Lower lobe of right lung (tissue), 2 donors: Measurements from ENCODE around the gene SF3A1. TPM values are rescaled to one million over a fixed set of nuclear protein-coding genes. Genes with fewer than 3 reads are reported as not detected.
A peak's percentile ranks its signal among the peaks of the same experiment; 100 is the strongest.

Source experiments
- ATAC-seq, 2 donors: fragments of 200-7000 bp; cut with Tn5 transposase; one replicate each; pipeline ENCODE4 v1.9.1; 2020 to 2022; ENCODE audit warnings: mild to moderate bottlenecking in 2 of 2, moderate library complexity in 2 of 2
- DNase-seq: peaks from one replicate; pipeline ENCODE4 v3.0.0-alpha.2; 2020
- H3K27ac ChIP-seq: fragments of 200-600 bp; one replicate; pipeline ENCODE4 v1.8.0; 2022
- H3K27me3 ChIP-seq: fragments of 200-600 bp; one replicate; pipeline ENCODE4 v1.8.0; 2022; ENCODE audit warnings: low read depth
- H3K36me3 ChIP-seq: fragments of 200-600 bp; one replicate; pipeline ENCODE4 v1.8.0; 2022; ENCODE audit warnings: mild to moderate bottlenecking
- H3K4me1 ChIP-seq: fragments of 200-600 bp; one replicate; pipeline ENCODE4 v1.8.0; 2022
- H3K4me3 ChIP-seq: fragments of 200-600 bp; one replicate; pipeline ENCODE4 v1.8.0; 2022; ENCODE audit warnings: mild to moderate bottlenecking
- H3K9me3 ChIP-seq: fragments of 200-600 bp; one replicate; pipeline ENCODE4 v1.8.0; 2022
- CTCF ChIP-seq: fragments of 200-600 bp; IDR thresholded peaks from one replicate; pipeline ENCODE4 v1.8.0; 2022; ENCODE audit warnings: antibody characterized with exemption, mild to moderate bottlenecking
- intact Hi-C: fragments of 100-400 bp; cut with DNase I; formaldehyde crosslinking; loops from one replicate; pipeline ENCODE4 v1.11.0; 2022
- total RNA-seq: library from RNA; stranded (reverse); fragmentation: NEBNext Ultra II Directional; extraction: Animal tissue kit (Norgen Biotek cat#: 25700); gene quantifications from one replicate; pipeline ENCODE4 v1.2.1, GENCODE V29; 2021
- donor health status: DM: no; HTN: yes; CAD: no; lungs with severe emphysema.

The SF3A1 gene
- total RNA-seq, 1 donor from 2014 or later, result 162 TPM

GRCh38 chr22:30287648-30288418, 68.9 kb downstream of the SF3A1 start:
- Histone ChIP-seq H3K27ac (peak overlapping the region; percentile 95), H3K27me3 (no peaks in the 10 kb centered on the region), H3K36me3 (peaks cover 40% of the 10 kb centered on the region), H3K4me3 (peak overlapping the region; percentile 96), H3K9me3 (no peaks in the 10 kb centered on the region), H3K4me1 (peaks cover 47% of the 10 kb centered on the region)
- intact Hi-C loops, result loop anchor here (10.0 kb wide), 1 partner anchor 97 kb away; the partner anchor contains the start of gene RNF215
- peak; percentile 79 for TF ChIP-seq CTCF
- ATAC-seq (peak; percentile 69 to 75), DNase-seq (peak; percentile 90)

- intact Hi-C loops, result loop anchor here (10.0 kb wide), 1 partner anchor 98 kb away; the partner anchor contains the start of gene RNF215
- peak; percentile 15 to 18 for ATAC-seq
These were observed 69.7 kb downstream of the SF3A1 start for GRCh38 chr22:30286813-30287647.

GRCh38 chr22:30286331-30286730, 70.4 kb downstream of the SF3A1 start:
- H3K4me3 ChIP-seq, result no peak overlapping the region
- intact Hi-C loops, result loop anchor here (10.0 kb wide), 1 partner anchor 98 kb away; the partner anchor contains the start of gene RNF215
- TF ChIP-seq CTCF, result no peak
- DNase-seq, result no peak
- H3K4me1 ChIP-seq, result peaks cover 37% of the 10 kb centered on the region
- H3K27ac ChIP-seq, result no peak overlapping the region
- ATAC-seq, result no peak
- H3K27me3 ChIP-seq, result no peaks in the 10 kb centered on the region
- H3K36me3 ChIP-seq, result peaks cover 29% of the 10 kb centered on the region
- no peaks in the 10 kb centered on the region for H3K9me3 ChIP-seq

More at GRCh38 chr22:30286813-30287647, 69.7 kb downstream of the SF3A1 start:
- DNase-seq, result peak; percentile 88
- peak overlapping the region; percentile 96 for H3K4me3 ChIP-seq
- peaks cover 32% of the 10 kb centered on the region for H3K36me3 ChIP-seq
- H3K27ac ChIP-seq, result no peak overlapping the region
- H3K4me1 ChIP-seq, result peaks cover 44% of the 10 kb centered on the region
- TF ChIP-seq CTCF, result peak; percentile 93
- no peaks in the 10 kb centered on the region for H3K27me3 ChIP-seq
- H3K9me3 ChIP-seq, result no peaks in the 10 kb centered on the region

- Histone ChIP-seq H3K9me3 (no peaks in the 10 kb centered on the region), H3K27me3 (no peaks in the 10 kb centered on the region), H3K4me3 (no peak overlapping the region), H3K27ac (no peak overlapping the region), H3K36me3 (peaks cover 29% of the 10 kb centered on the region), H3K4me1 (peaks cover 32% of the 10 kb centered on the region)
- no peak for ATAC-seq
- TF ChIP-seq CTCF, result no peak
- peak; percentile 44 for DNase-seq
- intact Hi-C loops, result loop anchor here (10.0 kb wide), 1 partner anchor 99 kb away; the partner anchor contains the start of gene RNF215
These were observed 70.9 kb downstream of the SF3A1 start for GRCh38 chr22:30285846-30286200.

- Histone ChIP-seq H3K36me3 (peaks cover 29% of the 10 kb centered on the region), H3K27me3 (no peaks in the 10 kb centered on the region), H3K27ac (no peak overlapping the region), H3K4me3 (no peak overlapping the region), H3K4me1 (peaks cover 27% of the 10 kb centered on the region), H3K9me3 (no peaks in the 10 kb centered on the region)
- intact Hi-C loops, result loop anchor here (10.0 kb wide), 1 partner anchor 99 kb away; the partner anchor contains the start of gene RNF215
- no peak for DNase-seq
- TF ChIP-seq CTCF, result no peak
- ATAC-seq, result no peak
These were observed 71.4 kb downstream of the SF3A1 start for GRCh38 chr22:30285176-30285845.
